Hepatic stellate cell (primary cell): Measurements from ENCODE around the gene UAP1L1.
"Not testable (repeated sequence)": the region's sequence is repeated elsewhere in the genome, so short reads cannot be mapped to it uniquely, and the experiment has no call there.

ENCODE experiments used
- DNase-seq: peaks from one replicate; pipeline ENCODE4 v3.0.0; 2011; ENCODE audit warnings: low spot score

The UAP1L1 gene

GRCh38 chr9:137056739-137057415 lies 20.4 kb upstream of the UAP1L1 start:
- no peak for DNase-seq

DNA sequence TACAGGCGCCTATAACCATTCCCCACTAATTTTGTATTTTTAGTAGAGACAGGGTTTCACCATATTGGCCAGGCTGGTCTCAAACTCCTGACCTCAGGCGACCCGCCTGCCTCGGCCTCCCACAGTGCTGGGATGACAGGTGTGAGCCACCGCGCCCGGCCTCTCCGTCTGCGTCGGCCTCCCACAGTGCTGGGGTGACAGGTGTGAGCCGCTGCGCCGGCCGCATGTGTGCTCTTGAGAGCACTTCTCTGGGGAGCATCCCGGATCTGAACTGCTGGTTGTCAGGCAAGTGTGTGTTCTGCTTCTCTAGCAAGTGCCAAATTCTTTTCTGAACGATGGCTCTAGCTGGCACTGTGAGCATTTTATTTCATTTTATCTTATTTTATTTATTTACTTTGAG lies 19.8 kb upstream of the UAP1L1 start:
- no peak for DNase-seq

- no peak for DNase-seq
Observed at GRCh38 chr9:137058521-137059234, 18.6 kb upstream of the UAP1L1 start.

DNA sequence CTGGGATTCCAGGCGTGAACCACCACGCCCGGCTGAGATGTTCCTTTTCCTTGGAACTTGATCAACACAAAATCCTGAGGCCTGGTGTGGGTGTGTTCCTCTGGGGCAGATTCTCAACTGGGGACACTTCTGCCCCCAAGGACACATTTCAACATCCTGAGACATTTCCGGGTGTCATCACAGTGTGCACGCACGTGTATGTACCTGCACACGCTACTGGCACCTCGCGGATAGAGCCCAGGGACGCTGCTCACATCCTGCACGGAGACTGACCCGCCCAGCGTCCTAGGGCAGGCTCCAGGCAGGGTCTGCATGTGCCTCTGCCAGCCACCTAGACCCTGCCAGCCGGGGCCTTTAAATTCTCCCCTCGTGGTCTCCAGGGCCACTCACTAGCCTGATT lies 14.9 kb upstream of the UAP1L1 start:
- no peak for DNase-seq

DNA sequence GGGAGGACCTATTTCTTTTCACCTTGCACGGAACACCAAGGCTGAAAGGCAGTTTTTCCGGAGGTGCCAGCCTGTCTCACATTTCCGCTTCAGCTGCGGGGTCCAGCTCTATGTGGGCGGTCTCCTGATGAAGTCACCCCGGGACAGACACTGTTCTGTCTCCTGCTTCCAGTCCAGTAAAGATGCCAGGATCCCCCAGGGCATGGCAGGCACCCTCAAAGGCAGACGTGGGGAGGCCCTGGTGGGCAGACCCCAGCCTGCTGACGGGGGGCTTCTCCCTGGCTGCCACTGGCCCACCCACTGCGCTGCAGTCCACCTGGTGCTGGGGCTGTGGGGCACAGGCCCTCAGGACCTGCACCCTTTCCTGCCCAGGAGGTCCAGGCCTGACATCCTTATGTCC lies 14.5 kb upstream of the UAP1L1 start:
- DNase-seq = not testable (repeated sequence)

DNA sequence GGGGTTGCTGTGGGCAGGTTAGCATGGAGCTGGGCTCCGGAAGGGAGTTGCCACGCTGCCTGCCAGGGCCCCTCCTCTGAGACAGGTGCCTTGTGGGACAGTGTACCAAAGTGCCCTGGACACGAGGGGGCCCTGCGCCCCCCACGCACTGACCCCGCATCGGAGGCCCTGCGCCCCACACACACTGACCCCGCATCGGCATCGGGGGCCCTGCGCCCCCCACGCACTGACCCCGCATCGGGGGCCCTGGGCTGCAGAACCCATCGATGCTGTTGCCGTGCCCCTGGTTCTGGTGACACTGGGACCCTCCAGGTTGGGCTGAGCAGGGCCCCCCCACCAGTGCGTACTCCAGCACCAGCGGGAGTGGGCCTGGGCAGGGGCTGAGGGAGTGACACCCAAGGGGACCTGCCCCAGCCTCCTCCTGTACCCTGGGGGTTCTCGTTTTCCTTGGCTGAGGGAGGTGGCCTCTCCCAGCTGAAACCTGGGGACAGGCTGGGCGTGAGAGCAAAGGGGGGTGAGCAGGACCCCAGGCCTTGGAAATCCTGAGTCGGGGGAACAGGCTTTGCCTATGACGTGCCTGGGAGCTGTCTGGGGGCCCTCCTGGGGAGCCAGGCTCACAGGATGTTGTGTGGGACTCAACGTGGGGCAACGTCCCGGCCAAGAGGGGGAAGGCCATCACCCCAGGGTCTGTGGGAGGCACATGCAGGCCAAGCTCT lies 13.8 kb upstream of the UAP1L1 start:
- DNase-seq = no peak

DNA sequence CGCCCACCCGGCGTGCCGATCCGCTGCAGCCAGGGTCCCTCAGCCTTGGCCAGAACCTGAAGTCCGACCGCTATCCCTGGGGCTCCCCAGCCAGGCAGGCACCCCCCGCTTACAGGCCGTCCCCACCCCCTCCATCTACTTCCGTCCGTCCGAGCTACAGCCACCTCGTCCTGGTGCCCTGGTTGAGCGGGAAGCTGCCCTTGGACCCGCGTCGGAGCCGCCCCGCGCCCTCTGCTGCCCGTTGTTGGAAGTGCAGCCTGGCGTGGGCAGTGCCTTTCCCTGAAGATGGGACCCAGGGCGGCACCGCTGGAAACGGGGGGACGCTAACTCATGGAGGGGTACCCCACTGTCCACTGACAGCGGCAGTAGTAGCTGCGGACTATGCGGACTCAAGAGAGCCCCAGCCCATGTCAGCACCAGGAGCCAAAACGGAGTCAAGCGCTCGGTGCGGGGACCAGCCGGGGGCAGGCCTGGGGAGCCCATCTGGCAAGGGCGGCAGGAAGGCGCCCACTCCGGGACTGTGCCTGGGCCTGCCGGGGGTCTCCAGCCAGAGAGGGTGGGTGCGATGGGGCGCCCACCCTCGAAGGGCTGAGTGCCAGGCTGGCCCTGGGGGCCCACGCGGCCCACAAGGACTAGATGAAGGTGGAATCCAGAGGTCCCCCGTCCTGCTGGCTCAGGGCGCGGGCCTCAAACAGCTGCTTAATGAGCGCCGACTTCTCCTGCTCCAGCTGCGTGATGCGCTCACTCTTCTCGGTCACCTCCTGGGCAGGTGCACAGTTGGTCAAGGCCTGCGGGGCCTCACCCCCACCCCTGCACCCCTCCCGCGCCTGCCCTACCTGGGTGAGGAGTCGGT lies 13.1 kb upstream of the UAP1L1 start:
- peak; percentile 68 for DNase-seq

DNA sequence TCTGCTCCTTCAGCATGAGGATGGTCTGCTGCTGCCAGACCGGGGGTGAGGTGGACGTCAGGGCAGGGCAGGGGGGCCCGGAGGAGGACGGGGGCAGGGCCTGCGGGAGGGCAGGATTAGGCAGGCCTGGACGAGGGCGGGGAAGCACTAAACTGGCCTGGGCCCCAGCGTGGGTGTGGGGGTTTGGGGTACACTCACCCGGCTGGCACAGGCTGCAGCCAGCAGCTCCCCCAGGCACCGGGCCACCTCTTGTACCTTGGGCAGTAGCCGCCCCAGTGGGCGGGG lies 12.5 kb upstream of the UAP1L1 start:
- no peak for DNase-seq

DNA sequence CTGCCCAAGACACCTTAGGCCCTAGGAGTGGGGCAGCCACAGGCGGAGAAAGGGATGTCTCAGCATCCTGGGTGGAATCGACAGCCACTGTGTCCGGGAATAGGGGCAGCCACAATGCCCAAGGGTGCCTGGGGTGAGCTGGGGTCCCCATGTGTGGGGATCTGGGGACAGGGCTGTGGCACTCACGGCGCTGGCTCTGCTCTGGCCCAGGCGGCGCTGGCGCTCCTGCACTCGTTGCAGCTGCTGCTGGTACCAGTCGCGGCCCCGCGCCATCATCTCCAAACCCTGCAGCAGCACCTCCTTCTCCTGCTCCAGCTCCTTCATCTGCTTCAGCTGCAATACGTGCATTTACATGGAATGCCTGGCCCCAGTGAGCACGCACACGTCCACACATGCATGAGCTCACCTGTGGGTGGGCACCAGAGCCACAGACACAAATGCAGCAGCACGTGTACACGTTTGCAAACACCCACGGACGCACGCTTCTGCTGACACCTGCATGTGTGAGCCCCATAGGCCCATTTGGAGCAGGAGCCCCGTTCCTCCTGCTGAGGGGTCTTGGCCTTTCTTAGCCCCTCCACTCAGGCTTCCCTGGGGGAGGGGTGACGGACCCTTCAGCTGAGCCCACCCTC lies 11.9 kb upstream of the UAP1L1 start:
- no peak for DNase-seq

DNA sequence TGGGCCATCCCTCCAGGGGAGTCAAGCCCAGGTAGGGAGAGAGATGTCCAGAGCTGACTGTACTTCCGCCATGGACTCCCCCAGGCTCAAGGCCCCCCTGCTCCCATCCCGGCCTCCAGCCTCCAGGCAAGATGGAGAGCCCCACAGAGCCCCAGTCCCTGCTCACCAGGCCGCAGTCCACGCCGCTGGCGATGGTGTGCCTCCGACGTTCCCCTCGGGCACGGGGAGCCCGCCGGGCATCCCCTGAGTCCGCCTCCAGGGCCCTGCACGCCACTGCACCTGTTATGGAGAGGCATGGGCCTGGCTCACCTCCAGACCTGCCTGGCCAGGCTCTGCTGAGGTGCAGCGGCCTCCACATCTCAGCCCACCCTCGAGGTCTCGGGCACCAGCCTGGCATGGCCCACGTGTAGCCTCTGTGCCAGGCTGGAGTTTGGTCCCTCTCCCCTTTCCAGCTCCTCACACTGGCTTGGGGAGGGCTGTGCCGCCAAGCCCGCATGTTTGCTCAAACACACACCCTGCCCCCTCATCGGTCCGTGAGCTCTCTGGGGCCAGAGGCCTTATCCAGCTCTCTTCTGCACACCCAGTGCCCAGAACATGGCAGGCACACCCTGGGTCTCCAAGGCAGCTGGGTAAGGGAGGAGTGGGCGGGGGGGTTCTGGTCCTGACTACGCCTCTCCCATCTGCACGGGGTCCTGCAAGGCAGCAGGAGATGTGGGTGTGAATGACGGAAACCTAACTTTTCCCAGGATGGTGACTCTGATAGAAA lies 11.0 kb upstream of the UAP1L1 start:
- DNase-seq = no peak

DNA sequence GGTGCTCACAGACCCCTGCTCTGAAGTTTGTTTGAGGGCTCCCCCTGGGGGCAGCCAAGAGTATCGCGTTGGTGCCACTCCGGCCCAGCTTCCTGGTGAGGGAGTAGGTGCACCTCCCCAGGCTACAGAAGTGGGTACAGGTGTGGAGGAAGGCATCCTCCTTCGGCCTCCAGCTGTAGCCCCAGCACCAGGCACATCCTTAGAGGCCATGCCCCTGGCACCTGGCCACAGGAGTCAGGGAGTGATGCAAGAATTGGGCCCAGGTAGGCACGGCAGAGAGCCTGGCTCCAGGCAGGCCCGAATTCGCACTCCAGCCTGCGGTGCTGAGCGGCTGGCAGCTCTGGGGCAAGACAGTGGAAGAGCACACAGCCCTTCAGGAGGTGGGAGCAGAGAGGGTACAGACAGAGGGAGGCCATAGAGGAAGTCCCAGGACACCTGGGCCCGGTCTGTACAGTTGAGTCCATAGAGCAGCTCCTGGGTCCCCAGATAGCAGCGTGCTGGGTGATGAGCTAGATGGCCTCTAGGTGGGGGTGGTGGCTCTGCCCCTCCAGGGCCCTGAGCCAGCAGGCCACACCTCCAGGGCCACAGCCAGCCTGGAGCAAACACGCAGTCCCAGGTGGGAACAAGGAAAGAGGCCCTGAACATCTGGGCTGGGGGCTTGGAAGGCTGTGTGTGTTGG lies 9.3 kb upstream of the UAP1L1 start:
- peak; percentile 90 for DNase-seq

- no peak for DNase-seq
Observed at GRCh38 chr9:137068539-137069507, 8.5 kb upstream of the UAP1L1 start.

DNA sequence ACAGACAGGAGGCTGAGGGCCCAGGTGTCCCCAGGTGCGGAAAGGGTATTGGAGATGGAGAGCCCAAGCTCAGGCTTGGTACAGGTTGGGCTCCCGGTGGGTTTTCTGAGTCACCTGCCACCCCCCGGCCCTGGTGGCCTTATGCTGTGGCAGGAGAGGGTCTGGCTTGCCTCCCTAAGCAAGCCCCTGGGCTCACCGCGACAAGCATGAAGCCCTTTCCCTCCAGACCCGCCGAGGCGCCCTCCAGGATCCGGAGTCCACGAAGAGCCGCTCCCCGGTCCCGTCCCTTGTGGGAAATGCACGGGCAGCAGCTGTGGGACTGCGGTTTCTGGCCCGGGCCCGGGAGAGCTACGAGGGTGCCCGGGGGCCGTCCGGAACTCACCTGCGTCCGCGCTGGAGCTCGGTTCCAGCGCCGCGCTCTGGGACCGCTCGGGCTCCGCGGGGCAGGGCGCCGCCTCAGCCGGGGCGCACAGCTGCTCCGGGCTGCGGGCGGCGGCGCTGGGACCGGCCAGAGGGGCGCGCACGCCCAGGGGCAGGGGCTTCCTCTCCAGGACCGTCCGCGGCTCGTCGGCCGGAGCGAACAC lies 7.7 kb upstream of the UAP1L1 start:
- DNase-seq = no peak

GRCh38 chr9:137070201-137070905 lies 7.0 kb upstream of the UAP1L1 start, which contains the start of gene SAPCD2:
Gene SAPCD2 (minus strand): TSS chr9:137070557. CDS start chr9:137070460, 97 bp downstream.
- DNase-seq = peak; percentile 97

DNA sequence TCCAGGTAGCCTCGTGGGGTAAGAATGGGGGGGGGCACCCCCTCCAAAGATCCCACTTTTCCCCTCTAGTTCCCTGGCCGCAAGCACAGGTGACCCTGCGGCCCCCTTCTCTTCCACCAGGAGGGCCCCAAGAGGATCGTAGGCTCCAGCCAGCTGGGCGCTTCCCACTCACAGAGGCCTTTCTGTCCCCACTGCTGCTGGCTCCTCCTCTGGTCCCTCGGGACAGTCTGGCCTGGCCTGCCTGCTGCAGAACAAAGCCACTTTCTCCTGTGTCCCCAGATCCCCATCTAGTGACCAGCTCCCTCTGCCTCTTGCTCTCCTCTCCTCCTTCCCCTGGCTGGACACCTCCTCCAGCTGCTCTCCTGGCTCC lies 6.4 kb upstream of the UAP1L1 start:
- DNase-seq = peak; percentile 55

GRCh38 chr9:137071282-137071681 lies 6.0 kb upstream of the UAP1L1 start:
- DNase-seq = no peak

DNA sequence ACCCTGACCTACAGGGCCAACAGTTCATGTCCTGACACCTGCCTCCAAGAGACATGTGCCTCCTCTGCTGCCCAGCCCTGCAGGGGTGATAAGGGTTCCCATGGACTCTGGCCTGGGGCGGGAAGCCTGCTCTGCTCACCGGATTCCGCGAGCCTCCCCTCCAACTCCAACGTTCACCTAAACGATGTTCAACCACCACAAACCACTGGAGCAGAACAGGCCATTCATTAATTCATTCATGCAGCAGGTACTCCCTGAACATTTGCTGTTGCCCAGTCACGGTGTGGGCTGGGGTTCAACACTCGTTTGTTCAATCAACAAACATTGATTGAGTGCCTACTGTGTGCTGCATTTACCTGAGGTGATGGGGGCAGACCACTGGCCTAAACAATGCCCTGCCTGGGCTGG lies 3.3 kb upstream of the UAP1L1 start:
- DNase-seq = no peak

GRCh38 chr9:137074657-137075274 lies 2.6 kb upstream of the UAP1L1 start:
- no peak for DNase-seq
